ENCODE data around the gene USP46. TPM values are rescaled to one million over a fixed set of nuclear protein-coding genes. Genes with fewer than 3 reads are reported as not detected.

USP46 gene
- total and polyA plus RNA-seq, 7 experiments from 2014 or later, result 0.89 to 11.7 (median 3.2) TPM

Other genes starting within 250 kb of the USP46 start
- gene ERVMER34-1, start 92.1 kb upstream of the USP46 start, total RNA-seq, result not detected
- not detected for gene ERVMER34-1, start 92.1 kb upstream of the USP46 start, polyA plus RNA-seq
- under 1 TPM in 1 of 5 experiments, not detected in 4; 0.41 TPM for gene RASL11B, start 203.0 kb upstream of the USP46 start, total RNA-seq
- gene RASL11B, start 203.0 kb upstream of the USP46 start, polyA plus RNA-seq, result under 1 TPM in 1 of 2 donors, not detected in 1; 0.11 TPM

Data from naive thymus-derived CD4-positive, alpha-beta T cell (primary cell).